H1 (cell line): ENCODE results near the gene TSPAN15. TPM values are rescaled to one million over a fixed set of nuclear protein-coding genes. Genes with fewer than 3 reads are reported as not detected.

Experiments
- CTCF ChIA-PET: fragments of 300-600 bp; sonication (Branson Sonifier 250); formaldehyde crosslinking; loops from one replicate; lab custom pipeline; 2021; ENCODE audit not compliant: partially characterized antibody; lab: Charles Lee
- POLR2A ChIA-PET: fragments of 300-600 bp; sonication (Branson Sonifier 250); formaldehyde crosslinking; loops from one replicate; lab custom pipeline; 2021; ENCODE audit warnings: inconsistent platforms; ENCODE audit not compliant: partially characterized antibody; lab: Charles Lee
- DNase-seq, 2 experiments: peaks; one replicate each; pipeline versions ENCODE4 v3.0.0 to v3.0.0-alpha.2; 2010 to 2022; ENCODE audit warnings: low spot score in 2 of 2, low read depth in 1 of 2, mixed read lengths in 1 of 2
- FAIRE-seq: peaks from 2 replicates; lab custom pipeline; 2011; peaks lifted over from hg19 to GRCh38; lab: Jason Lieb, UNC
- H2AFZ ChIP-seq: 2 replicates; pipeline ENCODE4 v1.8.1; 2012; ENCODE audit warnings: low read length, inconsistent platforms
- H2AK5ac ChIP-seq: 2 replicates; pipeline ENCODE4 v1.6.1; 2013; ENCODE audit warnings: low read depth, low read length
- H2BK120ac ChIP-seq: replicated peaks from 2 replicates; pipeline ENCODE3; 2013; ENCODE audit warnings: low read depth, low read length, inconsistent platforms
- H2BK12ac ChIP-seq: 2 replicates; pipeline ENCODE4 v1.6.1; 2013; ENCODE audit warnings: low read depth, low read length
- H2BK15ac ChIP-seq: 2 replicates; pipeline ENCODE4 v1.6.1; 2013; ENCODE audit warnings: low read length
- H2BK20ac ChIP-seq: 2 replicates; pipeline ENCODE4 v1.6.1; 2013; ENCODE audit warnings: low read length
- H2BK5ac ChIP-seq: 2 replicates; pipeline ENCODE4 v1.6.1; 2013; ENCODE audit warnings: low read depth, low read length
- H3K14ac ChIP-seq: 2 replicates; pipeline ENCODE4 v1.6.1; 2013; ENCODE audit warnings: inconsistent platforms; ENCODE audit not compliant: insufficient read length
- H3K18ac ChIP-seq: 2 replicates; pipeline ENCODE4 v1.6.1; 2013; ENCODE audit warnings: low read length; ENCODE audit errors: extremely low read depth
- H3K23ac ChIP-seq: 2 replicates; pipeline ENCODE4 v1.6.1; 2013; ENCODE audit warnings: inconsistent platforms; ENCODE audit not compliant: insufficient read length
- H3K23me2 ChIP-seq: 2 replicates; pipeline ENCODE4 v1.6.1; 2013; ENCODE audit warnings: low read depth, low read length
- H3K27ac ChIP-seq: 2 replicates; pipeline ENCODE4 v1.6.1; 2011; ENCODE audit warnings: low read depth, low read length, inconsistent platforms
- H3K27me3 ChIP-seq, 4 experiments: replicated peaks in 1 of 4; 1 replicate in 1 of 4; 2 replicates in 3 of 4; pipeline versions ENCODE4 v1.6.1 to v1.8.1; 2011 to 2013; ENCODE audit warnings: low read length in 3 of 4, mild to moderate bottlenecking in 3 of 4, inconsistent platforms in 2 of 4, mixed read lengths in 2 of 4, moderate library complexity in 1 of 4; ENCODE audit not compliant: control insufficient read depth in 3 of 4, insufficient read depth in 3 of 4; ENCODE audit errors: extremely low read depth in 1 of 4
- H3K36me3 ChIP-seq, 4 experiments: 2 replicates each; pipeline versions ENCODE4 v1.6.1 to v1.8.1; 2011 to 2013; ENCODE audit warnings: mild to moderate bottlenecking in 4 of 4, low read length in 3 of 4, moderate library complexity in 2 of 4, control low read depth in 1 of 4, inconsistent platforms in 1 of 4; ENCODE audit not compliant: insufficient read depth in 4 of 4, control insufficient read depth in 2 of 4
- H3K4ac ChIP-seq: replicated peaks from 2 replicates; pipeline ENCODE3; 2013; ENCODE audit warnings: low read length, low read depth, mixed read lengths, inconsistent platforms; ENCODE audit not compliant: insufficient read length
- H3K4me1 ChIP-seq, 4 experiments: replicated peaks in 1 of 4; 1 replicate in 1 of 4; 2 replicates in 3 of 4; pipeline versions ENCODE4 v1.6.1 to v1.8.1; 2011 to 2013; ENCODE audit warnings: low read length in 3 of 4, inconsistent platforms in 2 of 4, mixed read lengths in 1 of 4; ENCODE audit not compliant: insufficient read depth in 4 of 4, control insufficient read depth in 3 of 4
- H3K4me2 ChIP-seq, 2 experiments: 2 replicates each; pipeline versions ENCODE4 v1.6.1 to v1.8.1; 2011 to 2013; ENCODE audit warnings: low read depth in 2 of 2, low read length in 2 of 2, control low read depth in 1 of 2, inconsistent platforms in 1 of 2, mild to moderate bottlenecking in 1 of 2; ENCODE audit not compliant: insufficient read depth in 1 of 2
- H3K4me3 ChIP-seq, 4 experiments: fragments of 200-600, 300-600 bp in 1 of 4; sonication (generic), shearing (Covaris generic), sonication (Bioruptor Twin) in 1 of 4; 2 replicates each; pipeline versions ENCODE4 v1.5.1 to v1.8.1; 2011 to 2016; ENCODE audit warnings: low read length in 4 of 4, low read depth in 3 of 4, control low read depth in 2 of 4, inconsistent platforms in 2 of 4, mild to moderate bottlenecking in 2 of 4, mixed read lengths in 1 of 4, moderate library complexity in 1 of 4; ENCODE audit not compliant: insufficient read depth in 2 of 4; ENCODE audit errors: extremely low read depth in 1 of 4
- H3K56ac ChIP-seq: replicated peaks from 2 replicates; pipeline ENCODE3; 2013; ENCODE audit warnings: low read depth, mild to moderate bottlenecking, mixed read lengths, low read length, inconsistent platforms; ENCODE audit not compliant: insufficient read length
- H3K79me1 ChIP-seq: 2 replicates; pipeline ENCODE4 v1.6.1; 2013; ENCODE audit warnings: low read depth, low read length, control low read depth
- H3K79me2 ChIP-seq, 2 experiments: 2 replicates each; pipeline versions ENCODE4 v1.6.1 to v1.8.1; 2012 to 2013; ENCODE audit warnings: low read length in 2 of 2, mild to moderate bottlenecking in 2 of 2, inconsistent platforms in 1 of 2; ENCODE audit not compliant: insufficient read depth in 2 of 2, control insufficient read depth in 1 of 2
- H3K9ac ChIP-seq, 4 experiments: replicated peaks in 1 of 4; 1 replicate in 1 of 4; 2 replicates in 3 of 4; pipeline versions ENCODE4 v1.6.1 to v1.8.1; 2011 to 2013; ENCODE audit warnings: low read depth in 3 of 4, low read length in 3 of 4, control low read depth in 2 of 4, mild to moderate bottlenecking in 2 of 4, moderate library complexity in 2 of 4, inconsistent platforms in 1 of 4; ENCODE audit errors: extremely low read depth in 1 of 4
- H3K9me3 ChIP-seq, 2 experiments: 2 replicates each; pipeline versions ENCODE4 v1.6.1 to v1.8.1; 2012 to 2013; ENCODE audit warnings: mild to moderate bottlenecking in 2 of 2, moderate library complexity in 2 of 2, control low read depth in 1 of 2, inconsistent platforms in 1 of 2, low read depth in 1 of 2, low read length in 1 of 2, mixed read lengths in 1 of 2; ENCODE audit not compliant: insufficient read depth in 2 of 2
- H4K20me1 ChIP-seq, 2 experiments: replicated peaks in 1 of 2; 2 replicates each; pipeline versions ENCODE3 to v1.8.1; 2011 to 2013; ENCODE audit warnings: inconsistent platforms in 2 of 2, low read length in 2 of 2, mild to moderate bottlenecking in 1 of 2; ENCODE audit not compliant: insufficient read depth in 2 of 2, control insufficient read depth in 1 of 2
- H4K5ac ChIP-seq: 2 replicates; pipeline ENCODE4 v1.6.1; 2013; ENCODE audit warnings: low read length, low read depth, mixed read lengths, inconsistent platforms; ENCODE audit not compliant: insufficient read length
- H4K8ac ChIP-seq: 2 replicates; pipeline ENCODE4 v1.8.0; 2013; ENCODE audit warnings: mild to moderate bottlenecking, moderate library complexity, low read length, inconsistent platforms; ENCODE audit not compliant: insufficient read depth; ENCODE audit errors: extremely low read depth
- H4K91ac ChIP-seq: replicated peaks from 2 replicates; pipeline ENCODE3; 2013; ENCODE audit warnings: low read length, mixed read lengths, inconsistent platforms; ENCODE audit not compliant: insufficient read length
- ASH2L ChIP-seq: fragments of 200-600, 300-600 bp; sonication (generic); IDR thresholded peaks from one replicate; pipeline ENCODE4 v1.7.1; 2017; ENCODE audit warnings: low read length
- CBX5 ChIP-seq: fragments of 300-800, 300-1000 bp; sonication (generic); IDR thresholded peaks from 2 replicates; pipeline ENCODE4 v1.7.1; 2016; ENCODE audit warnings: antibody characterized with exemption, low read length, low read depth
- CREB1 ChIP-seq: IDR thresholded peaks from 2 replicates; pipeline ENCODE4 v1.6.1; 2012; ENCODE audit warnings: inconsistent platforms
- EGR1 ChIP-seq: IDR thresholded peaks from 2 replicates; pipeline ENCODE4 v1.6.1; 2011; ENCODE audit warnings: low read depth, low read length, borderline replicate concordance
- POLR2AphosphoS5 ChIP-seq: IDR thresholded peaks from 2 replicates; pipeline ENCODE4 v1.6.1; 2011; ENCODE audit warnings: low read depth, low read length
- RXRA ChIP-seq: IDR thresholded peaks from 2 replicates; pipeline ENCODE4 v1.6.1; 2011; ENCODE audit warnings: low read depth, mild to moderate bottlenecking, low read length, moderate library complexity; ENCODE audit not compliant: insufficient read depth
- SIN3A ChIP-seq, 2 experiments: IDR thresholded peaks in 1 of 2; conservative IDR thresholded peaks in 1 of 2; 2 replicates each; pipeline ENCODE4 v1.6.1; 2011 to 2012; ENCODE audit warnings: low read length in 2 of 2, improper control_type of control experiment in 1 of 2, low read depth in 1 of 2, mild to moderate bottlenecking in 1 of 2
- SP2 ChIP-seq: IDR thresholded peaks from 2 replicates; pipeline ENCODE4 v1.6.1; 2012; ENCODE audit warnings: mild to moderate bottlenecking, low read length, inconsistent platforms
- SRF ChIP-seq: IDR thresholded peaks from 2 replicates; pipeline ENCODE4 v1.6.1; 2011; ENCODE audit warnings: mild to moderate bottlenecking, low read depth, low read length, moderate library complexity
- WGBS, 2 experiments: shearing (Covaris generic) in 1 of 2; methylation state at CpG; one replicate each; pipeline versions ENCODE4 v1.1.6 to v1.1.7; 2013 to 2015; ENCODE audit warnings: low lambda C conversion rate in 2 of 2, mixed read lengths in 2 of 2, inconsistent platforms in 1 of 2, low coverage in 1 of 2, missing lambda C conversion rate in 1 of 2; ENCODE audit not compliant: insufficient replicate concordance in 2 of 2, insufficient coverage in 1 of 2, insufficient read length in 1 of 2; ENCODE audit errors: extremely low coverage in 1 of 2, missing lambda C conversion rate in 1 of 2; 5-methylcytosine and 5-hydroxymethylcytosine counted together
- long read RNA-seq, 2 experiments: library from RNA in 1 of 2; library from capped mRNA in 1 of 2; stranded (forward); transcript quantifications; one replicate each; pipeline ENCODE4 v2.0.0, GENCODE V29; 2021; ENCODE audit warnings: inconsistent platforms in 1 of 2
- polyA minus RNA-seq, 3 experiments: library from RNA; depleted of rRNA, polyadenylated mRNA; stranded (reverse); fragments of >200 nt; gene quantifications; 1 replicate in 2 of 3; 2 replicates in 1 of 3; pipeline ENCODE4 v1.2.3, GENCODE V29; 2011
- polyA plus RNA-seq, 7 experiments: library from polyadenylated mRNA; depleted of rRNA in 3 of 7; stranded (reverse) in 5 of 7; unstranded in 2 of 7; fragments of >200 nt in 5 of 7; fragments of 200-250 nt in 2 of 7; gene quantifications; 1 replicate in 5 of 7; 2 replicates in 1 of 7; 4 replicates in 1 of 7; pipeline versions ENCODE4 v1.2.1 to v1.2.3, GENCODE V29; 2011 to 2013; ENCODE audit warnings: missing spikeins in 2 of 7, mixed read lengths in 2 of 7
- total RNA-seq: library from RNA; stranded (reverse); fragmentation: NEBNext Ultra II Directional; extraction: Animal tissue kit (Norgen Biotek cat#: 25700); gene quantifications from 2 replicates; pipeline ENCODE4 v1.2.1, GENCODE V29; 2021
- TF ChIP-seq, protein P1 (sequence below): IDR thresholded peaks from 2 replicates; pipeline ENCODE4 v1.6.1; 2012; ENCODE audit warnings: inconsistent platforms

TSPAN15 gene
- total RNA-seq (9.7 and 11.6 TPM in 2 replicates), polyA plus RNA-seq (2011; rRNA removed) (20.0 and 20.9 TPM in 2 replicates), polyA minus RNA-seq (2011; rRNA and poly(A)+ RNA removed) (13.7 and 25.4 TPM in 2 replicates)
- 23.6 TPM for polyA plus RNA-seq (2011; cell fraction: cytosol; rRNA removed)
- 19.6 TPM for polyA plus RNA-seq (2011; cell fraction: nucleus; rRNA removed)
- 11.9 to 16.4 TPM (median 13.9 TPM) in 4 replicates for polyA plus RNA-seq (2012, experiment 1 of 2)
- 13.3 TPM for polyA plus RNA-seq (2012, experiment 2 of 2)
- polyA plus RNA-seq (2013, experiment 1 of 2) = 6.6 TPM
- 8.5 TPM for polyA plus RNA-seq (2013, experiment 2 of 2)
- 9.3 TPM for polyA minus RNA-seq (2011; cell fraction: cytosol; rRNA and poly(A)+ RNA removed)
- 8.1 TPM for polyA minus RNA-seq (2011; cell fraction: nucleus; rRNA and poly(A)+ RNA removed)
- long read RNA-seq, experiment 1, partial matches to known transcripts = 0 of 8 reads
- long read RNA-seq, experiment 1, other reads (novel, unspliced or antisense) = 7 of 8 reads
- long read RNA-seq, experiment 2, partial matches to known transcripts = 1 of 2 reads
- long read RNA-seq, experiment 2, other reads (novel, unspliced or antisense) = 1 of 2 reads

DNA sequence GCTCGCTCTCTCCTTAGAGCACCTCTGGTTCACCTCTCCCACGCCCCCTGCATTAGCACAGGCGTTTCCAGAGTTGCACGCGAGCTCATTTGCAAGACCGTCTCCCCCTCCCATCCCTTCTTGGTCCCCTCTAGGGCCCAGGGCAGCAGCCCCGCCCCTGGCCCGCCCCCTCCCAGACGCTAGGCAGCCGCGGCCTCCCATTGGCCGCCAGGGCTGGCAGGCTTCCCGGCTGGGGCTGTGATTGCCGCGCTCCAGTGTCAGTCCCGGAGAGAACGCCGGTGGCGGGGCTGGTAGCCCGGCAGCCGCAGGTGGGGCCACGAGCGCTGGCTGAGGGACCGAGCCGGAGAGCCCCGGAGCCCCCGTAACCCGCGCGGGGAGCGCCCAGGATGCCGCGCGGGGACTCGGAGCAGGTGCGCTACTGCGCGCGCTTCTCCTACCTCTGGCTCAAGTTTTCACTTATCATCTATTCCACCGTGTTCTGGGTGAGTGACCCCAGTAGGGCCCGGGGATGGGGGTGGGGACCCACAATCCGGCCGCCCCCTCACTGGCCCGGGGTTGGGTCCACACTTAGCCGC lies at the start of gene TSPAN15:
Gene TSPAN15 (plus strand): TSS at position 257 of the 575 bp plus-strand sequence. CDS start 130 bp downstream, at position 387.
- H3K23ac ChIP-seq = no peak within 1 kb of the TSS
- peak within 1 kb of the TSS; percentile 56 to 91 (median 62) for H3K4me3 ChIP-seq
- H2BK12ac ChIP-seq = no peak within 1 kb of the TSS; the same call in 1 of the 2 replicates
- no peak within 1 kb of the TSS for H3K4ac ChIP-seq
- H3K27ac ChIP-seq = no peak within 1 kb of the TSS
- FAIRE-seq (no peak), DNase-seq (peak; percentile 88 to 91)
- H3K79me1 ChIP-seq = no peaks in the 10 kb centered on the region
- H2BK5ac ChIP-seq = no peak within 1 kb of the TSS
- H4K20me1 ChIP-seq = peaks cover 4 to 7% of the 10 kb centered on the region in 2 experiments
- H3K9me3 ChIP-seq = no peaks in the 10 kb centered on the region
- no peak within 1 kb of the TSS for H3K56ac ChIP-seq
- peaks cover 8 to 26% (median 16%) of the 10 kb centered on the region in 4 experiments for H3K27me3 ChIP-seq
- ChIA-PET POLR2A (interaction anchor here (1.1 to 1.5 kb wide), 2 partner anchors 15 to 22 kb away, joined by 3 read pairs; no protein-coding TSS in a partner anchor), CTCF (interaction anchor here (0.6 to 8.7 kb wide), 20 partner anchors 9 to 244 kb away, joined by 3 to 150 read pairs (median 13); no protein-coding TSS in a partner anchor)
- H3K36me3 ChIP-seq = no peaks in the 10 kb centered on the region
- H2BK20ac ChIP-seq = no peak within 1 kb of the TSS
- peak within 1 kb of the TSS; percentile 43 for H2AFZ ChIP-seq
- H2BK15ac ChIP-seq = no peak within 1 kb of the TSS
- no peak within 1 kb of the TSS for H2AK5ac ChIP-seq
- peaks cover 0 to 10% (median 4%) of the 10 kb centered on the region in 4 experiments; a peak in 5 of 7 replicates for H3K4me1 ChIP-seq
- WGBS, 2 experiments = 0% methylated on average over 23 of the region's 45 CpGs; no CpG with 5 or more reads in 1 of the 2 experiments
- H3K23me2 ChIP-seq = peaks cover 11% of the 10 kb centered on the region
- no peak within 1 kb of the TSS for H2BK120ac ChIP-seq
- H3K79me2 ChIP-seq = no peaks in the 10 kb centered on the region
- no peak within 1 kb of the TSS for H3K14ac ChIP-seq
- 0 out of 7 replicates have a peak within 1 kb of the TSS, but pooled peaks of 1 of the 4 experiments have one; percentile 6 for H3K9ac ChIP-seq
- no peak within 1 kb of the TSS for H4K5ac ChIP-seq
- no peak within 1 kb of the TSS for H4K8ac ChIP-seq
- no peak within 1 kb of the TSS for H4K91ac ChIP-seq
- H3K4me2 ChIP-seq = peak within 1 kb of the TSS; percentile 66 to 92
- H3K18ac ChIP-seq = no peak within 1 kb of the TSS
- TF ChIP-seq ASH2L = peak; percentile 74
- TF ChIP-seq CBX5 = no peak
- TF ChIP-seq SIN3A (conservative IDR thresholded peaks at IDR 0.05 in 1 of 2, IDR thresholded peaks at IDR 0.05 in 1 of 2; ENCODE audit: low read depth in 1 of 2, low read length in 2 of 2) = peak in 1 of 2 experiments; percentile 13; a peak in 1 of 4 replicates
- no peak for TF ChIP-seq SRF
- peak; percentile 40; the same call in 1 of the 2 replicates for TF ChIP-seq EGR1
- TF ChIP-seq POLR2AphosphoS5 = peak; percentile 77
- TF ChIP-seq RXRA = 0 out of 2 replicates have a peak, but pooled peaks have one; percentile 69
- TF ChIP-seq CREB1 = peak; percentile 47; the same call in 1 of the 2 replicates
- TF ChIP-seq, protein P1, sequence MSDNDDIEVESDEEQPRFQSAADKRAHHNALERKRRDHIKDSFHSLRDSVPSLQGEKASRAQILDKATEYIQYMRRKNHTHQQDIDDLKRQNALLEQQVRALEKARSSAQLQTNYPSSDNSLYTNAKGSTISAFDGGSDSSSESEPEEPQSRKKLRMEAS = no peak
- TF ChIP-seq SP2 = peak; percentile 85
